ENCODE measurements around the gene ADGRL3. TPM values are rescaled to one million over a fixed set of nuclear protein-coding genes. Genes with fewer than 3 reads are reported as not detected.

ADGRL3 gene
- total RNA-seq, 1 donor from 2014 or later: not detected

DNA sequence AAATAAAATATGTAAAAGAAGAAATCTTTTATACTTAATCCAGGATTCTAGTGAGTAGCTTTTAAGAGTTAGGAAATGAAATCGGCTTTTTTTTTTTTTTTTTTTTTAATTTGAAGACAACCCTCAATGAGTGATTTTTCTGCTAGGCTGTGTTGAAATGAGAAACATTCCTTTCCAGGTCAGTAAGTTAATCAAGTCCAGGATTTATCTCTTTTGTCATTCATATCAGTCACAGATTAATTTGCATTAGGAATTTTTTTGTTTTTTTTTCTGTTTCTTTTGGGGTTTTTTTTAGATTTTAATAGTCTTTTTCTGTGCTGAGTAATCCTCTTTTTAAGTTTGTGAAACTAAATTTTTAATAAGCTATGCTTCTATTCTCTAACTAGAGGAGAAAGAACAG lies 448.1 kb downstream of the ADGRL3 start:
- intact Hi-C loops (cut with micrococcal nuclease): no loop called here
- H3K27ac Mint-ChIP-seq: no peak overlapping the region
- no peak for DNase-seq (ENCODE audit: low spot score)
- H3K27me3 Mint-ChIP-seq (ENCODE audit: insufficient read depth): no peaks in the 10 kb centered on the region
- H3K4me3 Mint-ChIP-seq: no peak overlapping the region
- no peaks in the 10 kb centered on the region for H3K4me1 Mint-ChIP-seq (ENCODE audit: low read depth)
- no peaks in the 10 kb centered on the region for H3K9me3 Mint-ChIP-seq
- no peaks in the 10 kb centered on the region for H3K36me3 Mint-ChIP-seq (ENCODE audit: low read depth)

DNA sequence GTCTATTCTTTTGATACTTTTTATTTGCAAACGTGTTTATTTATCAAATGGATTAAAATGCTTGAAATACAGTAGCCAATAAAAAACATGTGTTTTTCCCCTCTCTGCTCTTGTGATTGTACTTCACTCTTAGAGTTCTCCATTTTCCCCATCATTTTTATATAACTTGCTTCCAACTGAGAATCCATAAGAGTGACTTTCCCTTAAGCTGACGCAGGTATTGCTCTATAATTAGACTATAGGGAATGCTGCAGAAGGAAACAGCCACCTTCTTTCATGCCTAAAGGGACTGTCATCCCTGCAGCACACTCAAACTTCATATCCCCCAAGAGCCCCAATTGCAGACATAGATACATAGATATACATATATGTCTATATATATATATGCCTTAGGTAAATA lies 456.9 kb downstream of the ADGRL3 start:
- H3K27ac Mint-ChIP-seq: no peak overlapping the region
- no peaks in the 10 kb centered on the region for H3K4me1 Mint-ChIP-seq (ENCODE audit: low read depth)
- H3K4me3 Mint-ChIP-seq: no peak overlapping the region
- intact Hi-C loops (cut with micrococcal nuclease): no loop called here
- no peaks in the 10 kb centered on the region for H3K9me3 Mint-ChIP-seq
- no peaks in the 10 kb centered on the region for H3K36me3 Mint-ChIP-seq (ENCODE audit: low read depth)
- DNase-seq (ENCODE audit: low spot score): no peak
- no peaks in the 10 kb centered on the region for H3K27me3 Mint-ChIP-seq (ENCODE audit: insufficient read depth)

DNA sequence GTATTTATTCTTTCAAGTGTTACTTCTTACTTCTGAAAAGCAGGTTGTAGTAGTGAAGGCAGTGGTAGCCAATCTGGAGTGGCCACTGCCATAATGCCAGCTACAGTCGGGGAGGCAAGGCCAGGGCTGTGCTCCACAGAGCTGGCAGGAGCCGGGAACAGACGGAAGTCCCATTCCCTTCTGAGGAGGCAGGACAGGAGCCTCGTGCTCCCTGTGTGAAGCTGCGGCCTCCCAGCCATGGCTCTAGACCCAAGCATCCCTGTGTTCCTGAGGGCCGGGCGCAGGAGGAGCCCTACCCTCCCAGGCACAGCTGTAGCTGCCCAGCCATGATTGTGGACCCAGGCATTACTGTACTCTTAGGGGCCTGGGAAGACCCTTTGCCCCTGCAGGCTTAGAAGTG lies 461.8 kb downstream of the ADGRL3 start:
- no peaks in the 10 kb centered on the region for H3K27me3 Mint-ChIP-seq (ENCODE audit: insufficient read depth)
- DNase-seq (ENCODE audit: low spot score): no peak
- no peaks in the 10 kb centered on the region for H3K36me3 Mint-ChIP-seq (ENCODE audit: low read depth)
- intact Hi-C loops (cut with micrococcal nuclease): no loop called here
- H3K27ac Mint-ChIP-seq: no peak overlapping the region
- peaks cover 3% of the 10 kb centered on the region for H3K9me3 Mint-ChIP-seq
- H3K4me1 Mint-ChIP-seq (ENCODE audit: low read depth): no peaks in the 10 kb centered on the region
- H3K4me3 Mint-ChIP-seq: no peak overlapping the region

GRCh38 chr4:61662362-61662761 lies 462.2 kb downstream of the ADGRL3 start:
- DNase-seq (ENCODE audit: low spot score): no peak
- H3K27me3 Mint-ChIP-seq (ENCODE audit: insufficient read depth): no peaks in the 10 kb centered on the region

DNA sequence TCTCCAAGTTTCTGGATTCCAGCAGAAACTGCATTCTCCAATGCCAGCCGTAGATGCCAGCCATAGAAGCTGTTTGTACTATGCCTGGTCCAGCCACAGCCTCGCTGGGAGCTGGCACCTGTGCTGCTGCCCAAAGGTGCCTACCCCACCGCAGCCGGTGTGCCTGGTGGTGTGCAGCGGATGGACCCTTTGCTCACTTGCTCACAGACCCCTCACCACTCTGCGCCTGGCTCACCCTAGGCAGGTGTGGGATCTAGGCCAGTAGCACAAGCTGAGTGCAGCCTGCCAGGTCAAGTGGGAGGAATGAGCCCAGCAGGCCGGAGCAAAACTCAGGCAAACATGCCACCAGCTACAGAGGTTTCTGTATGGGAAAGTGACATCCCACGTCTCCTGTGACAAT lies 463.2 kb downstream of the ADGRL3 start:
- Mint-ChIP-seq H3K4me3 (no peak overlapping the region), H3K27ac (no peak overlapping the region), H3K27me3 (ENCODE audit: insufficient read depth) (no peaks in the 10 kb centered on the region), H3K36me3 (ENCODE audit: low read depth) (no peaks in the 10 kb centered on the region), H3K4me1 (ENCODE audit: low read depth) (no peaks in the 10 kb centered on the region), H3K9me3 (peaks cover 3% of the 10 kb centered on the region)
- intact Hi-C loops (cut with micrococcal nuclease): no loop called here
- DNase-seq (ENCODE audit: low spot score): no peak

More at GRCh38 chr4:61662362-61662761, 462.2 kb downstream of the ADGRL3 start:
- Mint-ChIP-seq H3K9me3 (peaks cover 3% of the 10 kb centered on the region), H3K4me3 (no peak overlapping the region), H3K4me1 (ENCODE audit: low read depth) (no peaks in the 10 kb centered on the region), H3K36me3 (ENCODE audit: low read depth) (no peaks in the 10 kb centered on the region), H3K27ac (no peak overlapping the region)
- intact Hi-C loops (cut with micrococcal nuclease): no loop called here

DNA sequence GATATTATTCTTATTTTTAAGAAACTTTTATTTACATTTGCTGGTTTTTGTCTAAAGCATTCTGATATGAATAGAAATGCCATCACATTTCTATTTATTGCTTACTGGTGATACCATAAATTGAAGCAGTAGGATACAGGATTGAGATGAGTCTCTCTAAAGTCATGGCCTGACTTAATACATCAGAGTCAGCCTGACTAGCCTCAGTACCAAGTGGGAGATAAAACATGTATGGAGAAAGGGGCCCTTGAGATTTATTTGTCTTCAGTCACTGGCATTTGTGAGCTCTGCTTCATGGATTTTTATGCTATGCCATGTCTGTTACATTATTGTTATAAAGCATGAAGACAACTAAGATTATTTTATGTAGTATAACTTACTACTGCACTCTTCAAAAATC lies 465.5 kb downstream of the ADGRL3 start:
- Mint-ChIP-seq H3K36me3 (ENCODE audit: low read depth) (no peaks in the 10 kb centered on the region), H3K27ac (no peak overlapping the region), H3K27me3 (ENCODE audit: insufficient read depth) (no peaks in the 10 kb centered on the region), H3K9me3 (peaks cover 3% of the 10 kb centered on the region), H3K4me1 (ENCODE audit: low read depth) (no peaks in the 10 kb centered on the region), H3K4me3 (no peak overlapping the region)
- intact Hi-C loops (cut with micrococcal nuclease): no loop called here
- DNase-seq (ENCODE audit: low spot score): no peak

DNA sequence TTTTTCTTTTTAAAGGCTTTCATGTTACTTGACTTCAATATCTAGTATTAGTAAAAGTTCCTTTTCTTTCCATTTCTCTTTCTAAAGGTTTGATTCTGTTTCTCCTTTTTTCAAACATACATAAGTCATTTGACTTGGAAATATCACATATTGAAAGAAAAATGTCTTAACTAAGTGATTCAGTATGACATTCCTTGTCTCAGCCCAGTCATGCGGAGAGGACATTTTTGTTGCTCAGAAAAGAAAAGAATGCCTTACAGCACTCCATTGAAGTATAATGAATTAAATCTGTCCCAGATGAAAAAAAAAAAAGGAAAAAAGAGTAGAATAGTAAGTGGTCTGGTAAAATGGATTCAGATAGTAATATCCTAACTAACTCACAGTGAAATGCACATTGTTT lies 466.1 kb downstream of the ADGRL3 start:
- H3K9me3 Mint-ChIP-seq: peaks cover 3% of the 10 kb centered on the region
- no peaks in the 10 kb centered on the region for H3K4me1 Mint-ChIP-seq (ENCODE audit: low read depth)
- intact Hi-C loops (cut with micrococcal nuclease): no loop called here
- H3K27me3 Mint-ChIP-seq (ENCODE audit: insufficient read depth): no peaks in the 10 kb centered on the region
- no peaks in the 10 kb centered on the region for H3K36me3 Mint-ChIP-seq (ENCODE audit: low read depth)
- no peak overlapping the region for H3K27ac Mint-ChIP-seq
- no peak overlapping the region for H3K4me3 Mint-ChIP-seq
- DNase-seq (ENCODE audit: low spot score): no peak

DNA sequence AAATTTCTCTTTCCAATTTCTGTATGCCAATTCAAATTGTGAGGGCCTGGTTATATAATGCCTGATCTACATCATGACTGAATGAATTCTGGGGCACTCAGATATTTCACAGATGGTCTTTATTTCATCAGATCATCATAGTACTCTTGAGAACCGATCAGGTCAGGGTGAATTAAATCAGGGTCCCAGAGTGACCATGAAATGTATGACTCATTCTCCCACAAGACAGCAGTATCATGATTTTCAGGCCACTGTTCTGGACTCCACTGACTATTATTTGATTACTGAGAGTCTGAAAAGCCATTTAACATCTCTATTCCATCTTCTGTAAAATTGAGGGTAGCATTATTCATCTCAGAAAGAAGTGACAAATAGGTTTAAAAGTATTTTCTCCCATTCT lies 471.5 kb downstream of the ADGRL3 start:
- Mint-ChIP-seq H3K36me3 (ENCODE audit: low read depth) (no peaks in the 10 kb centered on the region), H3K27ac (no peak overlapping the region), H3K9me3 (no peaks in the 10 kb centered on the region), H3K27me3 (ENCODE audit: insufficient read depth) (no peaks in the 10 kb centered on the region), H3K4me1 (ENCODE audit: low read depth) (no peaks in the 10 kb centered on the region), H3K4me3 (no peak overlapping the region)
- intact Hi-C loops (cut with micrococcal nuclease): no loop called here
- DNase-seq (ENCODE audit: low spot score): no peak

- H3K4me3 Mint-ChIP-seq: no peak overlapping the region
- no peak for DNase-seq (ENCODE audit: low spot score)
- no peaks in the 10 kb centered on the region for H3K27me3 Mint-ChIP-seq (ENCODE audit: insufficient read depth)
- H3K9me3 Mint-ChIP-seq: no peaks in the 10 kb centered on the region
- H3K36me3 Mint-ChIP-seq (ENCODE audit: low read depth): no peaks in the 10 kb centered on the region
- intact Hi-C loops (cut with micrococcal nuclease): no loop called here
- H3K4me1 Mint-ChIP-seq (ENCODE audit: low read depth): no peaks in the 10 kb centered on the region
- H3K27ac Mint-ChIP-seq: no peak overlapping the region
These were observed 475.3 kb downstream of the ADGRL3 start for GRCh38 chr4:61675464-61675863.

GRCh38 chr4:61678297-61678696 lies 478.2 kb downstream of the ADGRL3 start:
- no peak for DNase-seq (ENCODE audit: low spot score)
- H3K4me1 Mint-ChIP-seq (ENCODE audit: low read depth): no peaks in the 10 kb centered on the region
- H3K27ac Mint-ChIP-seq: no peak overlapping the region

GRCh38 chr4:61693520-61693919 lies 493.4 kb downstream of the ADGRL3 start:
- no peak for DNase-seq (ENCODE audit: low spot score)
- Mint-ChIP-seq H3K9me3 (no peaks in the 10 kb centered on the region), H3K27me3 (ENCODE audit: insufficient read depth) (no peaks in the 10 kb centered on the region), H3K27ac (no peak overlapping the region), H3K36me3 (ENCODE audit: low read depth) (no peaks in the 10 kb centered on the region), H3K4me1 (ENCODE audit: low read depth) (no peaks in the 10 kb centered on the region), H3K4me3 (no peak overlapping the region)
- intact Hi-C loops (cut with micrococcal nuclease): no loop called here

More at GRCh38 chr4:61678297-61678696, 478.2 kb downstream of the ADGRL3 start:
- H3K27me3 Mint-ChIP-seq (ENCODE audit: insufficient read depth): no peaks in the 10 kb centered on the region
- H3K4me3 Mint-ChIP-seq: no peak overlapping the region
- peaks cover 6% of the 10 kb centered on the region for H3K9me3 Mint-ChIP-seq
- intact Hi-C loops (cut with micrococcal nuclease): no loop called here
- no peaks in the 10 kb centered on the region for H3K36me3 Mint-ChIP-seq (ENCODE audit: low read depth)

DNA sequence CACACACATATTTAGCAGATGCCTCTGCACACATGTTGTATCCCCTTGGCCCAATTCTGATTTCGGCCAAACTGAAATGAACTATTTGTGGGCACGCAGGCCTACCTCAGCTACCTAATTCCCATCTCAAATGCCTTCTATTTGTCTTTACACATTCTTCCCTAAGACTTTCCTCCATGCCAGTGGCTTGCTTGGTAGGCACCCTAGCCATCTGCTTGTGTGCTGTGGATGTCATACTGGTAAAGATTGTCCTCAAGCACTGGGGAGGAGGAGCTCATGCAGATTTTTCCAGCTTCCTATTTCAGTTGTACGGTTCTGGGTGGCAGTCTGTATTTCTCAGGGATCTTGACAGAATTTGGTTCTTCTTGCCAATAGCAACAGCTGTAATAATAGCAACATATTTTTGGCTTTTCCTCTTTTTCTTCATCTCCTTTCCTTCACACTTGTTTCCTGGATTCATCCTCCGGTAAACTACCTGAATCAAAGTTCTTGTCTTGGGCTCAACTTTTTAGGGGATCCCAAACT lies 514.3 kb downstream of the ADGRL3 start:
- no peaks in the 10 kb centered on the region for H3K4me1 Mint-ChIP-seq (ENCODE audit: low read depth)
- H3K36me3 Mint-ChIP-seq (ENCODE audit: low read depth): no peaks in the 10 kb centered on the region
- H3K27ac Mint-ChIP-seq: no peak overlapping the region
- H3K27me3 Mint-ChIP-seq (ENCODE audit: insufficient read depth): no peaks in the 10 kb centered on the region
- H3K9me3 Mint-ChIP-seq: no peaks in the 10 kb centered on the region
- no peak overlapping the region for H3K4me3 Mint-ChIP-seq
- intact Hi-C loops (cut with micrococcal nuclease): no loop called here
- DNase-seq (ENCODE audit: low spot score): no peak

- no peak for DNase-seq (ENCODE audit: low spot score)
These were observed 516.3 kb downstream of the ADGRL3 start for GRCh38 chr4:61716426-61716825.

GRCh38 chr4:61723492-61723891 lies 523.4 kb downstream of the ADGRL3 start:
- intact Hi-C loops (cut with micrococcal nuclease): no loop called here
- Mint-ChIP-seq H3K4me3 (no peak overlapping the region), H3K27me3 (ENCODE audit: insufficient read depth) (no peaks in the 10 kb centered on the region), H3K9me3 (peaks cover 3% of the 10 kb centered on the region), H3K27ac (no peak overlapping the region), H3K4me1 (ENCODE audit: low read depth) (no peaks in the 10 kb centered on the region), H3K36me3 (ENCODE audit: low read depth) (no peaks in the 10 kb centered on the region)
- no peak for DNase-seq (ENCODE audit: low spot score)

More at GRCh38 chr4:61716426-61716825, 516.3 kb downstream of the ADGRL3 start:
- Mint-ChIP-seq H3K4me1 (ENCODE audit: low read depth) (no peaks in the 10 kb centered on the region), H3K36me3 (ENCODE audit: low read depth) (no peaks in the 10 kb centered on the region), H3K9me3 (no peaks in the 10 kb centered on the region), H3K27ac (no peak overlapping the region), H3K4me3 (no peak overlapping the region), H3K27me3 (ENCODE audit: insufficient read depth) (no peaks in the 10 kb centered on the region)
- intact Hi-C loops (cut with micrococcal nuclease): no loop called here

Data from activated T-helper 1 cell treated with anti-CD3 and anti-CD28 coated beads, Interleukin-12 subunit alpha, Interleukin-12 subunit beta, Interleukin-2, Interleukin-4 antibody, amounts not matched to agents 30 ng/mL and 10 ng/mL and 1 ng/mL, durations not matched to agents 14 hours and 24 hours and 36 hours (primary cell).